NCI-H524 treated with DMSO at 0.1 percent for 48 hours (cell line): ENCODE results near the gene DYNC1H1.
"Not testable (repeated sequence)": the region's sequence is repeated elsewhere in the genome, so short reads cannot be mapped to it uniquely, and the experiment has no call there.

Experiments
- DNase-seq: peaks from one replicate; lab custom pipeline; 2025; lab: John Stamatoyannopoulos, UW

The DYNC1H1 gene

GRCh38 chr14:101963656-101964296, 597 bp upstream of the DYNC1H1 start:
- no peak for DNase-seq

GRCh38 chr14:101965181-101965544, 790 bp downstream of the DYNC1H1 start:
- no peak for DNase-seq

- peak; percentile 9 for DNase-seq
Observed at GRCh38 chr14:101965770-101966722, 1.7 kb downstream of the DYNC1H1 start.

GRCh38 chr14:101966742-101967141, 2.4 kb downstream of the DYNC1H1 start:
- no peak for DNase-seq

- no peak for DNase-seq
Observed at GRCh38 chr14:101968186-101968585, 3.8 kb downstream of the DYNC1H1 start.

- no peak for DNase-seq
Observed at GRCh38 chr14:101969481-101969880, 5.1 kb downstream of the DYNC1H1 start.

GRCh38 chr14:101970830-101971400, 6.5 kb downstream of the DYNC1H1 start:
- DNase-seq, result no peak

GRCh38 chr14:101971458-101971857, 7.1 kb downstream of the DYNC1H1 start:
- not testable (repeated sequence) for DNase-seq

GRCh38 chr14:101972126-101972866, 7.9 kb downstream of the DYNC1H1 start:
- no peak for DNase-seq

GRCh38 chr14:101973356-101973755, 9.0 kb downstream of the DYNC1H1 start:
- DNase-seq, result no peak

GRCh38 chr14:101975231-101975630, 10.9 kb downstream of the DYNC1H1 start:
- DNase-seq, result no peak

GRCh38 chr14:101977311-101978071, 13.1 kb downstream of the DYNC1H1 start:
- DNase-seq, result no peak

- DNase-seq, result no peak
Observed at GRCh38 chr14:101979666-101980065, 15.3 kb downstream of the DYNC1H1 start.

GRCh38 chr14:101980251-101980650, 15.9 kb downstream of the DYNC1H1 start:
- DNase-seq, result no peak

- DNase-seq, result no peak
Observed at GRCh38 chr14:101980700-101981099, 16.3 kb downstream of the DYNC1H1 start.

- no peak for DNase-seq
Observed at GRCh38 chr14:101982621-101983020, 18.2 kb downstream of the DYNC1H1 start.

GRCh38 chr14:101984831-101985230, 20.5 kb downstream of the DYNC1H1 start:
- not testable (repeated sequence) for DNase-seq

- no peak for DNase-seq
Observed at GRCh38 chr14:101985957-101986356, 21.6 kb downstream of the DYNC1H1 start.

- no peak for DNase-seq
Observed at GRCh38 chr14:101986953-101987352, 22.6 kb downstream of the DYNC1H1 start.

- DNase-seq, result no peak
Observed at GRCh38 chr14:101988377-101988776, 24.0 kb downstream of the DYNC1H1 start.

- DNase-seq, result no peak
Observed at GRCh38 chr14:101991352-101991751, 27.0 kb downstream of the DYNC1H1 start.
